HepG2 (cell line): ENCODE measurements around the gene TEKT5. TPM values are rescaled to one million over a fixed set of nuclear protein-coding genes. Genes with fewer than 3 reads are reported as not detected.
A peak's percentile ranks its signal among the peaks of the same experiment; 100 is the strongest.

Source experiments
- ETV5 ChIP-seq: IDR thresholded peaks from 2 replicates; pipeline ENCODE4 v1.6.1; 2018; ENCODE audit warnings: missing biosample characterization, missing genetic modification reagents, inconsistent platforms, borderline replicate concordance
- GATA4 ChIP-seq: sonication (generic); IDR thresholded peaks from 2 replicates; pipeline ENCODE4 v1.6.1; 2016; ENCODE audit warnings: antibody characterized with exemption, low read depth, borderline replicate concordance
- GATAD1 ChIP-seq: IDR thresholded peaks from 2 replicates; pipeline ENCODE4 v1.6.1; 2016; ENCODE audit warnings: missing genetic modification reagents, missing compliant biosample characterization
- MLX ChIP-seq: IDR thresholded peaks from 2 replicates; pipeline ENCODE4 v1.6.1; 2016
- NCOR1 ChIP-seq: fragments of 200-600 bp; sonication (generic); IDR thresholded peaks from 2 replicates; pipeline ENCODE4 v1.7.0; 2017; ENCODE audit warnings: antibody characterized with exemption, low read length, borderline replicate concordance
- NFAT5 ChIP-seq: sonication (generic); formaldehyde crosslinking; IDR thresholded peaks from 2 replicates; pipeline ENCODE4 v1.4.0; 2020; ENCODE audit warnings: missing genetic modification reagents
- NKX3-1 ChIP-seq: sonication (generic); formaldehyde crosslinking; IDR thresholded peaks from 2 replicates; pipeline ENCODE4 v1.5.0; 2020; ENCODE audit warnings: missing genetic modification reagents
- POLR2A ChIP-seq, 2 experiments: IDR thresholded peaks; 2 replicates each; pipeline ENCODE4 v1.6.1; 2011; ENCODE audit warnings: low read depth in 2 of 2, low read length in 2 of 2, mild to moderate bottlenecking in 1 of 2, moderate library complexity in 1 of 2; ENCODE audit not compliant: insufficient read depth in 1 of 2
- SKI ChIP-seq: fragments of 450-650 bp; IDR thresholded peaks from one replicate; pipeline ENCODE4 v1.6.1; 2018; ENCODE audit warnings: mild to moderate bottlenecking; ENCODE audit not compliant: partially characterized antibody
- TCF7L2 ChIP-seq: IDR thresholded peaks from 2 replicates; pipeline ENCODE4 v1.6.1; 2011; ENCODE audit warnings: mild to moderate bottlenecking, low read depth, low read length, moderate library complexity
- TEAD3 ChIP-seq: optimal IDR thresholded peaks from 2 replicates; pipeline ENCODE3; 2016; ENCODE audit warnings: borderline replicate concordance
- XRCC5 ChIP-seq: fragments of 200-400 bp; formaldehyde crosslinking; optimal IDR thresholded peaks from 2 replicates; pipeline ENCODE3; 2017; ENCODE audit warnings: mild to moderate bottlenecking, low read length
- ZMYM2 ChIP-seq: sonication (generic); formaldehyde crosslinking; IDR thresholded peaks from 2 replicates; pipeline ENCODE4 v1.8.0; 2022; ENCODE audit warnings: mild to moderate bottlenecking, missing genetic modification reagents
- ZMYM4 ChIP-seq: sonication (generic); formaldehyde crosslinking; IDR thresholded peaks from 2 replicates; pipeline ENCODE4 v1.8.1; 2023; ENCODE audit warnings: mild to moderate bottlenecking, missing genetic modification reagents
- ZNF431 ChIP-seq: sonication (generic); formaldehyde crosslinking; IDR thresholded peaks from 2 replicates; pipeline ENCODE4 v1.9.0; 2022; ENCODE audit warnings: missing genetic modification reagents, low read depth, mild to moderate bottlenecking, borderline replicate concordance
- ZNF501 ChIP-seq: sonication (generic); formaldehyde crosslinking; IDR thresholded peaks from 2 replicates; pipeline ENCODE4 v1.5.1; 2020; ENCODE audit warnings: mild to moderate bottlenecking, moderate library complexity, missing genetic modification reagents
- ZNF598 ChIP-seq: sonication (generic); formaldehyde crosslinking; IDR thresholded peaks from 2 replicates; pipeline ENCODE4 v1.5.1; 2020; ENCODE audit warnings: mild to moderate bottlenecking, missing genetic modification reagents, borderline replicate concordance
- ZNF605 ChIP-seq: sonication (generic); formaldehyde crosslinking; IDR thresholded peaks from 2 replicates; pipeline ENCODE4 v1.8.0; 2022; ENCODE audit warnings: mild to moderate bottlenecking, missing genetic modification reagents
- ZNF709 ChIP-seq: sonication (generic); formaldehyde crosslinking; IDR thresholded peaks from 2 replicates; pipeline ENCODE4 v1.5.0; 2020; ENCODE audit warnings: mild to moderate bottlenecking, missing genetic modification reagents
- ZNF713 ChIP-seq: sonication (generic); formaldehyde crosslinking; IDR thresholded peaks from 2 replicates; pipeline ENCODE4 v1.4.0; 2020; ENCODE audit warnings: mild to moderate bottlenecking, missing genetic modification reagents
- ZNF720 ChIP-seq: sonication (generic); formaldehyde crosslinking; IDR thresholded peaks from 2 replicates; pipeline ENCODE4 v1.4.0; 2020; ENCODE audit warnings: missing genetic modification reagents
- ZNF83 ChIP-seq: sonication (generic); formaldehyde crosslinking; IDR thresholded peaks from 2 replicates; pipeline ENCODE4 v1.4.0; 2020; ENCODE audit warnings: missing genetic modification reagents, mild to moderate bottlenecking, borderline replicate concordance
- polyA plus RNA-seq, 8 experiments: library from polyadenylated mRNA; depleted of rRNA in 3 of 8; stranded (reverse) in 7 of 8; unstranded in 1 of 8; fragments of >200 nt; fragmentation: Illumina TruSeq in 4 of 8; extraction: Trizol in 4 of 8; gene quantifications; 2 replicates each; pipeline versions ENCODE4 v1.2.1 to v1.2.3, GENCODE V29; 2011 to 2016; ENCODE audit warnings: low read depth in 4 of 8, missing spikeins in 1 of 8, mixed read lengths in 1 of 8; ENCODE audit not compliant: insufficient read depth in 1 of 8
- total RNA-seq, 5 experiments: library from RNA; depleted of rRNA; stranded (reverse); fragments of >200 nt; fragmentation: Illumina TruSeq; extraction: Trizol; gene quantifications; 2 replicates each; pipeline ENCODE4 v1.2.3, GENCODE V29; 2016; ENCODE audit warnings: low read depth in 1 of 5
- TF ChIP-seq, protein P1 (sequence below): sonication (generic); formaldehyde crosslinking; IDR thresholded peaks from 2 replicates; pipeline ENCODE4 v1.8.0; 2022; ENCODE audit warnings: mild to moderate bottlenecking, missing genetic modification reagents, moderate library complexity
- TF ChIP-seq, protein P2 (sequence below): sonication (generic); formaldehyde crosslinking; IDR thresholded peaks from 2 replicates; pipeline ENCODE4 v1.4.0; 2020; ENCODE audit warnings: mild to moderate bottlenecking, low read depth, missing genetic modification reagents

TEKT5 gene
- total and polyA plus RNA-seq, 2 of the 13 experiments (the other 11 are each of a cell fraction or from before 2014, with no cell fraction given), result 0.16 TPM; not detected in 1

- TF ChIP-seq NCOR1 (peak; percentile 89; the same call in 1 of the 2 replicates), ZNF501 (peak; percentile 90), MLX (CRISPR knock-in tag) (peak; percentile 66), ZMYM2 (CRISPR knock-in tag) (no peak), ZNF598 (CRISPR knock-in tag) (no peak; the same call in 1 of the 2 replicates), ZNF83 (CRISPR knock-in tag) (no peak), NFAT5 (CRISPR knock-in tag) (no peak), ZNF605 (CRISPR knock-in tag) (no peak), ZNF720 (CRISPR knock-in tag) (no peak), POLR2A (IDR thresholded peaks at IDR 0.05; ENCODE audit: insufficient read depth in 1 of 2, low read depth in 2 of 2, low read length in 2 of 2) (no peak), GATA4 (peak; percentile 86; the same call in 1 of the 2 replicates), ZMYM4 (CRISPR knock-in tag) (no peak), ETV5 (CRISPR knock-in tag) (peak; percentile 87; the same call in 1 of the 2 replicates), ZNF713 (no peak), GATAD1 (CRISPR knock-in tag) (no peak; the same call in 1 of the 2 replicates), SKI (peak; percentile 13), XRCC5 (no peak), NKX3-1 (peak; percentile 59; the same call in 1 of the 2 replicates), ZNF431 (CRISPR knock-in tag) (no peak), ZNF709 (CRISPR knock-in tag) (no peak), TCF7L2 (no peak), TEAD3 (peak; percentile 86)
- TF ChIP-seq, protein P1, sequence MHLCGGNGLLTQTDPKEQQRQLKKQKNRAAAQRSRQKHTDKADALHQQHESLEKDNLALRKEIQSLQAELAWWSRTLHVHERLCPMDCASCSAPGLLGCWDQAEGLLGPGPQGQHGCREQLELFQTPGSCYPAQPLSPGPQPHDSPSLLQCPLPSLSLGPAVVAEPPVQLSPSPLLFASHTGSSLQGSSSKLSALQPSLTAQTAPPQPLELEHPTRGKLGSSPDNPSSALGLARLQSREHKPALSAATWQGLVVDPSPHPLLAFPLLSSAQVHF, result no peak
- TF ChIP-seq, protein P2, sequence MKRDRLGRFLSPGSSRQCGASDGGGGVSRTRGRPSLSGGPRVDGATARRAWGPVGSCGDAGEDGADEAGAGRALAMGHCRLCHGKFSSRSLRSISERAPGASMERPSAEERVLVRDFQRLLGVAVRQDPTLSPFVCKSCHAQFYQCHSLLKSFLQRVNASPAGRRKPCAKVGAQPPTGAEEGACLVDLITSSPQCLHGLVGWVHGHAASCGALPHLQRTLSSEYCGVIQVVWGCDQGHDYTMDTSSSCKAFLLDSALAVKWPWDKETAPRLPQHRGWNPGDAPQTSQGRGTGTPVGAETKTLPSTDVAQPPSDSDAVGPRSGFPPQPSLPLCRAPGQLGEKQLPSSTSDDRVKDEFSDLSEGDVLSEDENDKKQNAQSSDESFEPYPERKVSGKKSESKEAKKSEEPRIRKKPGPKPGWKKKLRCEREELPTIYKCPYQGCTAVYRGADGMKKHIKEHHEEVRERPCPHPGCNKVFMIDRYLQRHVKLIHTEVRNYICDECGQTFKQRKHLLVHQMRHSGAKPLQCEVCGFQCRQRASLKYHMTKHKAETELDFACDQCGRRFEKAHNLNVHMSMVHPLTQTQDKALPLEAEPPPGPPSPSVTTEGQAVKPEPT (CRISPR knock-in tag), result no peak
Measured at GRCh38 chr16:10610499-10611184, 84.1 kb downstream of the TEKT5 start (continued).
